Central memory CD8-positive, alpha-beta T cell (primary cell): ENCODE results near the gene C5orf63.
A peak's percentile ranks its signal among the peaks of the same experiment; 100 is the strongest.

Experiments
- ATAC-seq: fragments of 150-1000 bp; cut with Tn5 transposase; replicated peaks from 2 replicates; pipeline ENCODE4 v1.10.0; 2022; ENCODE audit warnings: mild to moderate bottlenecking, moderate FRiP score, moderate number of reproducible peaks; ENCODE audit not compliant: poor library complexity, severe bottlenecking; ENCODE audit errors: extremely low read depth
- DNase-seq, 2 donors: peaks; one replicate each; pipeline ENCODE4 v3.0.0; 2021; ENCODE audit warnings: low spot score in 2 of 2
- H3K27ac Mint-ChIP-seq: one replicate; pipeline ENCODE4 v1.8.0; 2022; ENCODE audit warnings: low read depth, mild to moderate bottlenecking, moderate library complexity, mixed read lengths
- H3K27me3 Mint-ChIP-seq: one replicate; pipeline ENCODE4 v1.8.0; 2022; ENCODE audit warnings: mixed read lengths
- H3K36me3 Mint-ChIP-seq: one replicate; pipeline ENCODE4 v1.8.0; 2022; ENCODE audit warnings: mild to moderate bottlenecking, moderate library complexity, mixed read lengths; ENCODE audit not compliant: insufficient read depth
- H3K4me1 Mint-ChIP-seq: one replicate; pipeline ENCODE4 v1.8.0; 2022; ENCODE audit warnings: mixed read lengths
- H3K4me3 Mint-ChIP-seq: one replicate; pipeline ENCODE4 v1.8.0; 2022; ENCODE audit warnings: mild to moderate bottlenecking, moderate library complexity, mixed read lengths
- H3K9me3 Mint-ChIP-seq: one replicate; pipeline ENCODE4 v1.8.0; 2022; ENCODE audit warnings: mixed read lengths

C5orf63 gene

DNA sequence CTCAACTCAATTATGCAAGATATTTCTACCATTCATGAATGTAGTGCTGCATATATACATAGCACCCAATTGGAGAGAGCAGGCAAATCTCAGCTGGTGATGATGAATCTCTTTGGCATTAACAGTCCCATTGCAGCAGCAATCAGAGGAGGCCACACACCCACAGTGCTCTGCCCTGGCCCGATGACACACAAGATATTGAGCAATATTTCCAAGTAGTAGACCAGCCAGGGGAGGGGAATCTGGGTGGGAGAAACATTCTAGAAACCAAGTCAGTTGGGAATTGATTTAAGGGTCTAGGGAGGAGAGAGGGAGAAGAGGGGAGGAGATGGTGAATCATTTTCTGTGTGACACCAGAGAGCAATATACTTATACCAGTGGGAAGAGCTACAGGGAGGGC is 14.9 kb upstream of the C5orf63 start:
- no peak for ATAC-seq
- H3K27me3 Mint-ChIP-seq = peaks cover 12% of the 10 kb centered on the region
- no peak overlapping the region for H3K27ac Mint-ChIP-seq
- H3K4me1 Mint-ChIP-seq = no peaks in the 10 kb centered on the region
- H3K9me3 Mint-ChIP-seq = no peaks in the 10 kb centered on the region
- DNase-seq = no peak
- no peak overlapping the region for H3K4me3 Mint-ChIP-seq
- H3K36me3 Mint-ChIP-seq = no peaks in the 10 kb centered on the region

DNA sequence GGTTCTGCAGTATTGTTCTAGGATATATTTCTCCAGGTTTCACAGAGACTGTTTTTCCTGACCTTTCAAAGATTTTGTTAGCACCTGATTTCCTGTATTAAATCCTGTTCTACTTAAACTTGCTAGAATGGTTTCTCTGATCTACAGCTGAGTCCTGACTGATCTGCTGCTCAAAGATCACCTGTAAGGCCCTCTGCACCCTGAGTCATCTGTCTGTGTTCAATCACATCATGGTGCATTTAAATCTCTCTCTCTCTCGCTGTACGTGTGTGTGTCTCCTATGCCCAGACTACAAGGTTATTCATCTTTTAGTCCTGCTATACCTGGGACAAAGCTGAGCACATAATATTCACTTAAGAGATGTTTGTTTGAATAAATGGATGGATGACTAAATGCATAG is 13.3 kb upstream of the C5orf63 start:
- no peaks in the 10 kb centered on the region for H3K9me3 Mint-ChIP-seq
- no peak overlapping the region for H3K4me3 Mint-ChIP-seq
- DNase-seq = no peak
- H3K27ac Mint-ChIP-seq = no peak overlapping the region
- peaks cover 16% of the 10 kb centered on the region for H3K27me3 Mint-ChIP-seq
- no peaks in the 10 kb centered on the region for H3K36me3 Mint-ChIP-seq
- no peak for ATAC-seq
- no peaks in the 10 kb centered on the region for H3K4me1 Mint-ChIP-seq

DNA sequence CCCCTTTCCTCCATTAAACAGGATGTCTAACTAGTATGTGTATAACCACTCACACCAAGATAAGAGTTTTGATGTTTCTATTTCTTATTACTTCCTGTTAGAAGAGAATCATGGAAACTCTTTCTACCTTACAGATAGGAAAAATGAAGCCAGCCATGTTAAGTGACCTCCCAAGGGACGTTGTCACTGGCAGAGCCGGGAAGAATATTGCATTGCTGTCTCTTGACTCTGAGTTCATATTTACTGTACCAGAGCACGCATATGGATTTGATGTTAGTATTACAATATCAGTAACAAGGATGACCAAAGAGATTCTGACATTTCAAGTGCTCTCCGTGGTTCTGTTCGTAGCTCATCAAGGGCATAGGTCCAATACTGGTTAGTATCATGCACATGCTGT is 12.5 kb upstream of the C5orf63 start:
- no peaks in the 10 kb centered on the region for H3K4me1 Mint-ChIP-seq
- H3K27me3 Mint-ChIP-seq = peaks cover 24% of the 10 kb centered on the region
- no peaks in the 10 kb centered on the region for H3K36me3 Mint-ChIP-seq
- no peak overlapping the region for H3K27ac Mint-ChIP-seq
- H3K4me3 Mint-ChIP-seq = no peak overlapping the region
- ATAC-seq (no peak), DNase-seq (no peak)
- no peaks in the 10 kb centered on the region for H3K9me3 Mint-ChIP-seq

DNA sequence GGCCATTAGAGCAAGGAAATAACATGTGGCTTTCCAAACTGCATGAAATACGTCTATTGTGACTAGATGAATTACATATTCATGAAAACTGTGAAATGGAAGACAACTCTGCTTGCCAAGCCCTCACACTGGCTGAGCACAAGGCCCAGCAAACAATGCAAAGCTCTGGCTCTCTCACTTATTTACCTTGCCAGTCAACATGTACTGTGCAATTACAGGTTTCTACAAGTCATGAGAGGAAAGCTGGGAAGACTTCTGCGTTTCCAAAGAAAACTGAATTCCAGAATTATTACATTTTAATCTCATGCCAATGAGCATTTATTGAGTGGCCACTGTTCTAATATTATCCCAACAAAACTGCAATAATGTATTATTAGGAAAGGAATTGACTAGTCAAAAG is 12.1 kb upstream of the C5orf63 start:
- ATAC-seq (no peak), DNase-seq (no peak)
- Mint-ChIP-seq H3K27ac (no peak overlapping the region), H3K36me3 (no peaks in the 10 kb centered on the region), H3K4me1 (no peaks in the 10 kb centered on the region), H3K9me3 (no peaks in the 10 kb centered on the region), H3K27me3 (peaks cover 28% of the 10 kb centered on the region), H3K4me3 (no peak overlapping the region)

DNA sequence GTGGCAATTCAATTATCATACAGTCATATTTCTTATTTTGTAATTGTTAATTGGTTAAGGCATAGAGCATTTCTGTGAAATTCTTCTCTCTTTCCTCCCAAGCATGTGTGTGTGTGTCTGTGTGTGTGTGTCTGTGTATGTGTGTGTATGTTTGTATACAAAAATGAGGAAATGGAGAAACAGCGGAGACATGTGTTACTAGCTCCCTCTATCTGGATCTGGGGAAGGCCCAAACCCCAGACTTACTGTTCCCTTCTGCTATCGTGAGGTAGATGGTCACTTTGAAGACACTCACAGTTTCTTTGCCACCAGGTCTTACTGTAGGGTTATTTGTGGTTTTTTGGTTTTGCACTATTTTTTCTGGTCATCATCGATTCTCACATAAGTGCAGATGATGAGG is 11.4 kb upstream of the C5orf63 start:
- Mint-ChIP-seq H3K4me1 (no peaks in the 10 kb centered on the region), H3K4me3 (no peak overlapping the region), H3K9me3 (no peaks in the 10 kb centered on the region), H3K27me3 (peaks cover 35% of the 10 kb centered on the region), H3K36me3 (peaks cover 3% of the 10 kb centered on the region), H3K27ac (no peak overlapping the region)
- DNase-seq (no peak), ATAC-seq (no peak)

DNA sequence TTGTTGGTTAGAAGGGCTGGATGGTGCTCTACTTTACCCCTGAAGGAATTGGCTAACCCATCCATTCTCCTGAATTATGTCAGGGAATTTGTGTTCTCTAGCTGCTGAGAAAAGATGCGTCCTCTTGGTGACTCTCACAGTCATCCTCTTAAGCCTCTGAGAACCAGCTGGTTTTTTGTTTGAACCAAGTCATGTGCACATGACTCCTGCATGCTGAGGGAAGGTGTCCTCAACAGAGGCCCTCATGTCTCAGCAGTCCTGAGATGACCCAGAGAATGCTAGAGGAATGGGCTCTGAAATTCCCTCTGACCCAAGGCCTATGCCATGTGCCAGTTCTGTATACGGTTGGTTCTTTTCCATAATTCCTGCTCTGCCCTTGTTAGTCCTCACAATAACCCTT is 10.4 kb upstream of the C5orf63 start:
- Mint-ChIP-seq H3K4me1 (no peaks in the 10 kb centered on the region), H3K36me3 (peaks cover 3% of the 10 kb centered on the region), H3K27ac (no peak overlapping the region), H3K9me3 (no peaks in the 10 kb centered on the region), H3K4me3 (no peak overlapping the region), H3K27me3 (peaks cover 35% of the 10 kb centered on the region)
- DNase-seq (no peak), ATAC-seq (no peak)

DNA sequence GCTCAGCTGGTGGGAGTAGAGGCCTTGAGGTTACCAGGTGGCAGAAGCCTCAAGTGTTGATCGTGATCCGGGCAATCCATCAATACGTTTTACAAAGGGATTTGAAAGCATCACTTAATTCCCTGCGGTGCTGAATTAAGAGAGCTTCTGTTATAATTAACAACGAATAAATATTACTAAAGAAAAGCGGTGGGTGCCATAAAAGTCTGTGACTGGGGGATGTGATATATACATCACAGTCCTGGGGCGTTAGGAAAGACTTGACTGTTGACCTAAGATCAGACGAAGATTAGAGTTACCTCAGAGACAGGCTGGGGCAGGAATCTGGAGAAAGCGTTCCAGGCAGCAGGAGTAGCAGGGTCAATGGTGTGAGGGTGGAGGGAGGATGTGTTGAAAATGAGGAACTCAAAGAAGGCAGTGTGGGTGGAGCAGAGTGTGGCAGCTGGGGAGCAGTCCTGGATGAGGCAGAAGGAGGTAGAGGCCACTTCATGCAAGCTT is 6.7 kb upstream of the C5orf63 start:
- no peaks in the 10 kb centered on the region for H3K9me3 Mint-ChIP-seq
- no peak overlapping the region for H3K27ac Mint-ChIP-seq
- DNase-seq (no peak), ATAC-seq (no peak)
- H3K36me3 Mint-ChIP-seq = peaks cover 3% of the 10 kb centered on the region
- H3K4me1 Mint-ChIP-seq = no peaks in the 10 kb centered on the region
- H3K4me3 Mint-ChIP-seq = no peak overlapping the region
- peaks cover 23% of the 10 kb centered on the region for H3K27me3 Mint-ChIP-seq

DNA sequence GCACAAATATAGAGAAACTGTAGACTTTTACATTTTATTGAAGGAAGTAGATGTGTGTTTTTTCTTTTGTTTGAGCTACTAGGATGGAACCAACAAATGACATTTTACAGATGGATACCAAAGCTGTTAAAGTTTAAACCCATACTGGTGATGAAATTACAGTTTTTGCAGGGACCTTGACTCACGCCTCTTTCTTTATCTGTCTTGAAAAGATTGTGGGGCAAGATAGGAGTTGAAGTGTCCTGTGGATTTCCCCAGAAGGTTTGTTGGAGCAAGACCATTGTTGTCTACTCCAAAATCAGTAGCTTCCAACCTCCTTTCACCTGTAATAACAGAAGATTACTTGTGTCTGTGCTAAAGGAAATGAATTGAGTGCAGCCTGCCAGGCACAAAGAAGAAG is 4.1 kb upstream of the C5orf63 start:
- peaks cover 23% of the 10 kb centered on the region for H3K27me3 Mint-ChIP-seq
- ATAC-seq (no peak), DNase-seq (no peak)
- no peaks in the 10 kb centered on the region for H3K9me3 Mint-ChIP-seq
- peaks cover 14% of the 10 kb centered on the region for H3K4me1 Mint-ChIP-seq
- H3K4me3 Mint-ChIP-seq = no peak overlapping the region
- H3K27ac Mint-ChIP-seq = no peak overlapping the region
- H3K36me3 Mint-ChIP-seq = peaks cover 13% of the 10 kb centered on the region

DNA sequence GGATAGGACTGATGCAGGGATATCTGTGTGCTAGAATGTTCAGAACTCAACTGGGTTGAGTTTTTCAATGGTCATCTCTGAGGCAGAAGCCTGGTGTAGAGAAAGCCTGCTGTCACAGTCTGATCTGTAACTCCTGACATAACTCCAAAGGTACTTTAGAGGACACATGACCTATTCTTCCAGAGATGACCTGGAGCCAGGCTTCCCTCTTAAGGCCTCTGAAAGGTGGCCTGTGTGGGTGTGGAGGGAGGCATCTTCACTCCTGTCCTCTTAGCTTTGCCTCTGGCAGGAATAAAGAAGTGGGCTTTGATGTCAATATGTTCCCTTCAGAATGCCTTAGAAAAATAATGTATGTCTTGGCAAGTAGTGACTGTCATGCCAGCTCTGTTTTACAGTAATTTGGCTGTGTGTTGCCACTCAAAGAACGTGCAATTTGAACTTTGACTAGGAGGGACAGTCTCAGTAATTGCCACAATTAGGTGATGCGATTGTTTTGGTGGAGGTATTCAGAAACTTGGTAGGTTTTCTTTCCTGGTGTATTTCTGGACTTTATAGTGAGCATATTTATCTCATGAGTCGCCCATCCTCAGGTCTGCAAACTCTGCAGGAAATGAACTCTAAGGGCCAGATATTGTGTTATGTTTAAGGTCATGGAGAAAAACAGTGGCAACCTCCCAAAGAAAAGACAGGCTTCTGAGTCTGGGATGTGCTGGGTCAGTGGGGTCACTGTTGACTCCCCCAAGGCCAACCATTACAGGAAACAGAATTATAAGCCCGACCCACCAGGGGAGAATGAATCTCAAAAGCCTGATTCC is 3.2 kb upstream of the C5orf63 start:
- Mint-ChIP-seq H3K9me3 (no peaks in the 10 kb centered on the region), H3K4me3 (no peak overlapping the region), H3K4me1 (peaks cover 14% of the 10 kb centered on the region), H3K27me3 (peaks cover 18% of the 10 kb centered on the region), H3K27ac (no peak overlapping the region), H3K36me3 (peaks cover 13% of the 10 kb centered on the region)
- DNase-seq = no peak
- no peak for ATAC-seq

DNA sequence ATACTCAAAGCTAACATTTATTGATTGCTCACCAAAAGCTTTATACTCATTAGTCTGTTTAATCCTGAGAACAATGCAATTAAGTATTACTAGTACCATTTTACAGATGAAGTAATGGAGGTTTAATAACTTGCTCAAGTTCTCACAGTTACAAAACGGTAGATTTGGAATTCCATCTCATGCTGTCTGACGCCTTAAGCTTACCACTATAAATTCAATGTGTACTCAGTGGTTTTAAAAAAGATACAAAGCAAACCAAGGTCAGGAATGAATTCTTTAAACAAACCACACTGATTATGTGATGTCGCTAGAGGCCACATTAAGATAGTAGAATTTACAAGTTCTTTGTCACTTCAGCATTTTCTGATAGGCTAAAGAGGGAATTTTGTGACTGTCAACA is 1.2 kb upstream of the C5orf63 start:
- no peak for ATAC-seq
- Mint-ChIP-seq H3K9me3 (no peaks in the 10 kb centered on the region), H3K4me3 (peak overlapping the region; percentile 91), H3K36me3 (peaks cover 10% of the 10 kb centered on the region), H3K4me1 (peaks cover 14% of the 10 kb centered on the region), H3K27ac (peak overlapping the region; percentile 94), H3K27me3 (no peaks in the 10 kb centered on the region)
- no peak for DNase-seq

DNA sequence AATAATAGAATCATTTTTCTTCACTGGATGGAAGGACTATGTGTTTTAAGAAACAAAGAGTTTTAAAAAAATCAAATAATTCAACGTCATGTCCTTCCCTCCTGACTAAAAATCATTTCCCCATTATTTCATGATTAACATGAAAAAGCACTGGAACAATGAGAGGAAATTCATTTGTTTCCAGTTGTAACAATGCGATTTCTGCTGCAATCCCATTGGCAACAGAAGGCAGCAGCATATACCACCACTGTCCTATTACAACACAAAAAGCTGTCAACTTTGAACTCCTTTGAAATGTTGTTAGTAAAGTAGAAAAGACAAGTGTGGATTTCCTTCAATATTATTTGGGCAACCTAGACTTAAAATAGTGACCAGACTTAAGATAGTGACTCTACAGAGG is 3.1 kb downstream of the C5orf63 start:
- DNase-seq = no peak
- ATAC-seq = no peak
- Mint-ChIP-seq H3K4me3 (no peak overlapping the region), H3K27me3 (no peaks in the 10 kb centered on the region), H3K9me3 (no peaks in the 10 kb centered on the region), H3K36me3 (peaks cover 10% of the 10 kb centered on the region), H3K27ac (no peak overlapping the region), H3K4me1 (peaks cover 14% of the 10 kb centered on the region)

DNA sequence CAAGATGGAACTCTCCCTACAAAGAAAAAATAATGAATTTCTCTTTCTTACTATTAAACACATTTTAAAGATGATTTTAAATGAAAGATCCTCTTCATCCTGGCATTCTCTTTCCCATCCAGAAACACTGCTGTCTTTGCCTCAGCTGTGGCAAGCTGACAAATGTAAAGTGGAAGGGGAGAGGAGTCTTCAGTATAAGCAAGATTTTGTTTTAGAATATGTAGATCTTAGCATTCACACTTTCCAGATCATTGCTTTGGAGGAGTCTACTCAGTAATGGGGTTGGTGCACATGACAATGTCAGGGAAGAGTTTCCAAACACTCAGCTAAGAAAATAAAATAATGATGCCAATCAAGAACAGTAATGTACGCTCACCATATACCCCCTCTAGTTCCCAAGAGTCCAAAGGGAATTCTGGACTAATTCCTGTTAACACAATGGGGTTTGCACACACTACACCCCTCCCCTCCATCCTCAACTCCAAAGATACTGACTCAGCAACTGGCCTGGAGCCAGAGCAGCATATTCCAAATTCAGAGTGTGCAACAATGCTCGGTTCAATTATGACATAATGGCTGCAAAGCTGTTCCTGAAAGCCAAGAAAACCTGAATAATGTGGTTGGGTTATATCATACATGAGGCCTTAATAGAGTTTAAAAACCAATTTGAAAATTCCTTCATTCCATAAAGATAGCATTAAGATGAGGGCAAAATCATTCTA is 4.6 kb downstream of the C5orf63 start:
- Mint-ChIP-seq H3K9me3 (no peaks in the 10 kb centered on the region), H3K4me3 (no peak overlapping the region), H3K36me3 (peaks cover 6% of the 10 kb centered on the region), H3K27me3 (no peaks in the 10 kb centered on the region), H3K27ac (no peak overlapping the region), H3K4me1 (peaks cover 9% of the 10 kb centered on the region)
- no peak for ATAC-seq
- DNase-seq = no peak

DNA sequence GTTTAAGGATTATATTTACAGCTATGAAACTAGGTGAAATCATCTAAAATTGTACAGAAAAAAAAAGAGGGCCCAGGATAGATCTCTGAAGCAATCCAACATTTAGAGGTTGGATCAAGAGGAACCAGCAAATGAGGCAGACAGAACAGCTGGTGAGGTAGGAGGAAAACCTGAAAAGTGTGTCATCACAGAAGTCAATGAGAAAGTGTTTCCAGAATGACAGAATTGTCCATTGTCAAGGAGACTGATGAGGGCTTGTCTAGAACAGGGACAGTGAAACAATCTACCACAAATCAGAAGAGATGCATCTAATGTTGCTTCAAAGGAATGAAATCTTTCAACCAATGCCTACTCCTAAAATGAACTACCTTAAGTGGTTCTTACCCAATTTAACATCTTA is 6.6 kb downstream of the C5orf63 start:
- Mint-ChIP-seq H3K27ac (no peak overlapping the region), H3K4me3 (no peak overlapping the region), H3K27me3 (no peaks in the 10 kb centered on the region), H3K36me3 (no peaks in the 10 kb centered on the region), H3K4me1 (no peaks in the 10 kb centered on the region), H3K9me3 (no peaks in the 10 kb centered on the region)
- DNase-seq (no peak), ATAC-seq (no peak)
